CD8-positive, alpha-beta memory T cell (primary cell): ENCODE measurements around the gene NANOS2. TPM values are rescaled to one million over a fixed set of nuclear protein-coding genes. Genes with fewer than 3 reads are reported as not detected.

Experiments used
- CTCF ChIA-PET: fragments of 350-600 bp; sonication (Branson Sonifier 250); formaldehyde crosslinking; loops from one replicate; lab custom pipeline; 2021; ENCODE audit warnings: antibody characterized with exemption; lab: Charles Lee
- POLR2A ChIA-PET: fragments of 350-600 bp; sonication (Branson Sonifier 250); formaldehyde crosslinking; loops from one replicate; lab custom pipeline; 2021; ENCODE audit warnings: antibody characterized with exemption; lab: Charles Lee
- DNase-seq, 5 donors: peaks; one replicate each; pipeline versions ENCODE4 v3.0.0 to v3.0.0-alpha.2; 2020 to 2022; ENCODE audit warnings: mixed read lengths in 1 of 5
- H3K27ac ChIP-seq: one replicate; pipeline ENCODE4 v1.7.0; 2013; ENCODE audit warnings: low read depth, mild to moderate bottlenecking, low read length, moderate library complexity
- H3K27me3 ChIP-seq: 2 replicates; pipeline ENCODE4 v1.7.0; 2013; ENCODE audit warnings: low read length, mild to moderate bottlenecking; ENCODE audit not compliant: insufficient read depth, poor library complexity, severe bottlenecking
- H3K36me3 ChIP-seq: 2 replicates; pipeline ENCODE4 v1.7.0; 2013; ENCODE audit warnings: mild to moderate bottlenecking, low read length, moderate library complexity; ENCODE audit not compliant: insufficient read depth
- H3K4me1 ChIP-seq: 2 replicates; pipeline ENCODE4 v1.7.0; 2013; ENCODE audit warnings: mild to moderate bottlenecking, low read length, moderate library complexity; ENCODE audit not compliant: insufficient read depth
- H3K4me3 ChIP-seq: 2 replicates; pipeline ENCODE4 v1.7.0; 2013; ENCODE audit warnings: mild to moderate bottlenecking, low read length
- H3K9me3 ChIP-seq: 2 replicates; pipeline ENCODE4 v1.7.0; 2013; ENCODE audit warnings: mild to moderate bottlenecking, low read length
- H3K27ac Mint-ChIP-seq, 8 donors: one replicate each; pipeline ENCODE4 v1.8.0; 2020 to 2021; ENCODE audit warnings: mixed read lengths in 8 of 8, mild to moderate bottlenecking in 6 of 8, inconsistent platforms in 3 of 8, moderate library complexity in 3 of 8
- H3K27me3 Mint-ChIP-seq, 2 donors: one replicate each; pipeline ENCODE4 v1.8.0; 2020 to 2021; ENCODE audit warnings: mixed read lengths in 2 of 2, mild to moderate bottlenecking in 1 of 2, moderate library complexity in 1 of 2
- H3K36me3 Mint-ChIP-seq, 3 donors: one replicate each; pipeline ENCODE4 v1.8.0; 2020 to 2021; ENCODE audit warnings: mixed read lengths in 3 of 3, inconsistent platforms in 1 of 3, mild to moderate bottlenecking in 1 of 3
- H3K4me1 Mint-ChIP-seq, 3 donors: one replicate each; pipeline ENCODE4 v1.8.0; 2020 to 2021; ENCODE audit warnings: mixed read lengths in 3 of 3, inconsistent platforms in 1 of 3, mild to moderate bottlenecking in 1 of 3
- H3K4me3 Mint-ChIP-seq, 7 donors: one replicate each; pipeline ENCODE4 v1.8.0; 2020 to 2021; ENCODE audit warnings: mixed read lengths in 7 of 7, mild to moderate bottlenecking in 6 of 7, moderate library complexity in 4 of 7, inconsistent platforms in 2 of 7
- H3K9me3 Mint-ChIP-seq, 5 donors: one replicate each; pipeline ENCODE4 v1.8.0; 2020 to 2022; ENCODE audit warnings: mixed read lengths in 5 of 5, mild to moderate bottlenecking in 3 of 5, moderate library complexity in 2 of 5, inconsistent platforms in 1 of 5
- polyA plus RNA-seq: library from polyadenylated mRNA; unstranded; fragments of 300-500 nt; fragmentation: Illumina TruSeq; gene quantifications from one replicate; pipeline ENCODE4 v1.2.3, GENCODE V29; 2021
- total RNA-seq, 2 experiments: library from RNA; stranded (reverse); gene quantifications; one replicate each; pipeline ENCODE4 v1.2.3, GENCODE V29; 2021

NANOS2 gene
- total and polyA plus RNA-seq, 3 experiments from 2014 or later, result not detected

- peaks cover 9% of the 10 kb centered on the region in 2 donors for H3K27me3 Mint-ChIP-seq
- CTCF ChIA-PET, result interaction anchor here (0.9 to 1.8 kb wide), 12 partner anchors 10 to 113 kb away, joined by 3 to 14 read pairs (median 5); partner anchors contain the start of genes FOXA3, MYPOP, SIX5 and SYMPK
- Histone ChIP-seq H3K4me3 (no peak overlapping the region), H3K4me1 (peaks cover 34% of the 10 kb centered on the region), H3K27me3 (peaks cover 2% of the 10 kb centered on the region), H3K36me3 (no peaks in the 10 kb centered on the region), H3K9me3 (no peaks in the 10 kb centered on the region), H3K27ac (peak overlapping the region; percentile 24)
- H3K4me3 Mint-ChIP-seq, result peak overlapping the region; percentile 67 to 87 (median 77)
- peak; percentile 70 to 85 (median 76) for DNase-seq
- peak overlapping the region; percentile 6 to 91 (median 66) for H3K27ac Mint-ChIP-seq
- POLR2A ChIA-PET, result interaction anchor here (0.6 kb wide), 1 partner anchor 22 kb away, joined by 5 read pairs; no protein-coding TSS in a partner anchor
- peaks cover 0 to 16% (median 4%) of the 10 kb centered on the region in 3 donors for H3K36me3 Mint-ChIP-seq
- H3K9me3 Mint-ChIP-seq, result no peaks in the 10 kb centered on the region
- H3K4me1 Mint-ChIP-seq, result peaks cover 17 to 38% (median 24%) of the 10 kb centered on the region in 3 donors
Measured at GRCh38 chr19:45882652-45883585, 31.7 kb downstream of the NANOS2 start.

GRCh38 chr19:45881909-45882528, 32.6 kb downstream of the NANOS2 start:
- H3K9me3 Mint-ChIP-seq, result no peaks in the 10 kb centered on the region
- Histone ChIP-seq H3K27me3 (peaks cover 2% of the 10 kb centered on the region), H3K9me3 (no peaks in the 10 kb centered on the region), H3K27ac (no peak overlapping the region), H3K4me1 (peaks cover 36% of the 10 kb centered on the region), H3K36me3 (no peaks in the 10 kb centered on the region), H3K4me3 (no peak overlapping the region)
- ChIA-PET CTCF (interaction anchor here (0.6 to 1.8 kb wide), 12 partner anchors 11 to 454 kb away, joined by 3 to 14 read pairs (median 5); partner anchors contain the start of genes FOXA3, MYPOP, SIX5 and SYMPK), POLR2A (interaction anchor here (0.6 kb wide), 1 partner anchor 21 kb away, joined by 5 read pairs; no protein-coding TSS in a partner anchor)
- DNase-seq, result no peak
- peak overlapping the region in 1 of 8 donors; percentile 24 for H3K27ac Mint-ChIP-seq
- peaks cover 16 to 17% of the 10 kb centered on the region in 2 donors for H3K27me3 Mint-ChIP-seq
- H3K4me1 Mint-ChIP-seq, result peaks cover 22 to 38% (median 27%) of the 10 kb centered on the region in 3 donors
- H3K36me3 Mint-ChIP-seq, result peaks cover 0 to 16% (median 4%) of the 10 kb centered on the region in 3 donors
- H3K4me3 Mint-ChIP-seq, result no peak overlapping the region

GRCh38 chr19:45881082-45881908, 33.3 kb downstream of the NANOS2 start:
- Histone ChIP-seq H3K27me3 (peaks cover 2% of the 10 kb centered on the region), H3K36me3 (no peaks in the 10 kb centered on the region), H3K4me3 (no peak overlapping the region), H3K27ac (no peak overlapping the region), H3K9me3 (no peaks in the 10 kb centered on the region), H3K4me1 (peaks cover 37% of the 10 kb centered on the region)
- no peaks in the 10 kb centered on the region for H3K9me3 Mint-ChIP-seq
- peak overlapping the region in 1 of 8 donors; percentile 24 for H3K27ac Mint-ChIP-seq
- no peak for DNase-seq
- peaks cover 23 to 34% (median 23%) of the 10 kb centered on the region in 3 donors for H3K4me1 Mint-ChIP-seq
- CTCF ChIA-PET, result interaction anchor here (0.6 to 1.8 kb wide), 5 partner anchors 11 to 453 kb away, joined by 3 to 14 read pairs (median 6); partner anchors contain the start of genes FOXA3, MYPOP, SIX5 and SYMPK
- peaks cover 17 to 19% of the 10 kb centered on the region in 2 donors for H3K27me3 Mint-ChIP-seq
- POLR2A ChIA-PET, result no interaction called here
- peaks cover 0 to 14% (median 4%) of the 10 kb centered on the region in 3 donors for H3K36me3 Mint-ChIP-seq
- no peak overlapping the region for H3K4me3 Mint-ChIP-seq

- Histone ChIP-seq H3K4me1 (peaks cover 36% of the 10 kb centered on the region), H3K27ac (no peak overlapping the region), H3K4me3 (no peak overlapping the region), H3K36me3 (no peaks in the 10 kb centered on the region), H3K9me3 (no peaks in the 10 kb centered on the region), H3K27me3 (peaks cover 2% of the 10 kb centered on the region)
- peaks cover 20 to 32% of the 10 kb centered on the region in 2 donors for H3K27me3 Mint-ChIP-seq
- ChIA-PET CTCF (interaction anchor here (1.2 to 1.3 kb wide), 3 partner anchors 17 to 110 kb away, joined by 3 to 4 read pairs (median 4); partner anchors contain the start of genes SIX5 and SYMPK), POLR2A (interaction anchor here (1.2 kb wide), 1 partner anchor 17 kb away, joined by 6 read pairs; the partner anchor contains the start of gene SYMPK)
- peaks cover 21 to 32% (median 27%) of the 10 kb centered on the region in 3 donors for H3K4me1 Mint-ChIP-seq
- peaks cover 0 to 10% (median 4%) of the 10 kb centered on the region in 3 donors for H3K36me3 Mint-ChIP-seq
- no peak overlapping the region for H3K27ac Mint-ChIP-seq
- H3K4me3 Mint-ChIP-seq, result no peak overlapping the region
- no peaks in the 10 kb centered on the region for H3K9me3 Mint-ChIP-seq
- DNase-seq, result no peak
Measured at GRCh38 chr19:45879971-45880370, 34.6 kb downstream of the NANOS2 start.

- peaks cover 0 to 10% (median 4%) of the 10 kb centered on the region in 3 donors for H3K36me3 Mint-ChIP-seq
- DNase-seq, result no peak
- no peak overlapping the region for H3K27ac Mint-ChIP-seq
- peaks cover 20 to 39% of the 10 kb centered on the region in 2 donors for H3K27me3 Mint-ChIP-seq
- H3K9me3 Mint-ChIP-seq, result no peaks in the 10 kb centered on the region
- no peaks in the 10 kb centered on the region for H3K36me3 ChIP-seq
- H3K9me3 ChIP-seq, result no peaks in the 10 kb centered on the region
- H3K4me1 Mint-ChIP-seq, result peaks cover 20 to 28% (median 27%) of the 10 kb centered on the region in 3 donors
- CTCF ChIA-PET, result interaction anchor here (1.1 to 1.3 kb wide), 4 partner anchors 15 to 110 kb away, joined by 3 to 4 read pairs (median 4); partner anchors contain the start of genes FOXA3, SIX5 and SYMPK
- H3K4me3 ChIP-seq, result no peak overlapping the region
- peak overlapping the region in 1 of 7 donors; percentile 24 for H3K4me3 Mint-ChIP-seq
- peaks cover 29% of the 10 kb centered on the region for H3K4me1 ChIP-seq
- H3K27ac ChIP-seq, result no peak overlapping the region
- H3K27me3 ChIP-seq, result peaks cover 2% of the 10 kb centered on the region
- POLR2A ChIA-PET, result no interaction called here
Measured at GRCh38 chr19:45879055-45879454, 35.5 kb downstream of the NANOS2 start.

GRCh38 chr19:45878043-45878794, 36.4 kb downstream of the NANOS2 start:
- Histone ChIP-seq H3K36me3 (no peaks in the 10 kb centered on the region), H3K4me3 (no peak overlapping the region), H3K27me3 (peaks cover 2% of the 10 kb centered on the region), H3K27ac (no peak overlapping the region), H3K9me3 (no peaks in the 10 kb centered on the region), H3K4me1 (peaks cover 23% of the 10 kb centered on the region)
- no peak for DNase-seq
- H3K27ac Mint-ChIP-seq, result peak overlapping the region in 1 of 8 donors; percentile 3
- peaks cover 0 to 3% (median 1%) of the 10 kb centered on the region in 3 donors for H3K36me3 Mint-ChIP-seq
- peaks cover 13 to 20% (median 19%) of the 10 kb centered on the region in 3 donors for H3K4me1 Mint-ChIP-seq
- CTCF ChIA-PET, result interaction anchor here (1.1 to 1.2 kb wide), 2 partner anchors 14 to 61 kb away, joined by 3 to 4 read pairs; partner anchors contain the start of gene FOXA3
- POLR2A ChIA-PET, result no interaction called here
- no peak overlapping the region for H3K4me3 Mint-ChIP-seq
- no peaks in the 10 kb centered on the region for H3K9me3 Mint-ChIP-seq
- peaks cover 21 to 42% of the 10 kb centered on the region in 2 donors for H3K27me3 Mint-ChIP-seq
